Measurements from ENCODE around the gene CYP46A1. TPM values are rescaled to one million over a fixed set of nuclear protein-coding genes. Genes with fewer than 3 reads are reported as not detected.

Gene CYP46A1
- total RNA-seq, 1 donor from 2014 or later = 2.9 TPM

DNA sequence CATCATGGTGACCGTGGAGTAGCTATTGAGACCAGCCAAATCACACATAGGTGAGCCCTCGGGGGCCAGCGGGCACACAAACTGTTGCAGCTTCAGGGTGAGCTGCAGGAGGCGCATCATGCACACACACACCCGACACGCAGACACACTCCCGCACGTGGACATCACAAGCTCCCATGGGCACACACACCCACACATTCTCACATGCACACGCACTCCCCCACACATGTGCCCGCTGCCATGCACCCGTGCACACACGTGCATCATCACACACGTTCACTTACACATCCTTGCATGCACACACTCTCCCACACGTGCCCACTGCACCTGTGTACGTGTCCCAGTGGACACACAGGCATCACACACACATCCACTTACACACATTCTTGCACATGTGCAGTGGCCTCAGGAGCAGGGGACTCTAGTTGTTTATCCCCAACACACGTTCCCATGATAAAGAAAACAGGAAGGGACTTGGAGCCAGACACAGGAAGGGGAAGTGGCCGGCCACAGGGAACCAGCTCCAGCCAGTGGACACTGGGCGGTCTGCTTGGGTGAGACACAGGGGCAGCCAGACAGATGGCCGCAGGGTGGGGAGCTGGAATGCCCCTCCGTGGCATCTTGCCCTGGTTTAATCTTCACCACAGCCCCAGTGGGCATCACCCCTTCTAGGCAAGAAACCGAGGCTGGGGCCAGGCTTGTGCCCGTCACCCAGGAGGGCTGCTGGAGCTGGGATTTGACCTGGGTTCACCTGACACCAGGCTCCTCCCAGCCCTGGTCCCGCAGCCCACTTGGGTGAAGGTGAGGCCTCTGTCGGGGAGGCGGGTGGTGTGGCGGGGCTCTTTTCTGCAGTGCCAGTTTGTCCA, 49.7 kb downstream of the CYP46A1 start:
- TF ChIP-seq, protein P1, sequence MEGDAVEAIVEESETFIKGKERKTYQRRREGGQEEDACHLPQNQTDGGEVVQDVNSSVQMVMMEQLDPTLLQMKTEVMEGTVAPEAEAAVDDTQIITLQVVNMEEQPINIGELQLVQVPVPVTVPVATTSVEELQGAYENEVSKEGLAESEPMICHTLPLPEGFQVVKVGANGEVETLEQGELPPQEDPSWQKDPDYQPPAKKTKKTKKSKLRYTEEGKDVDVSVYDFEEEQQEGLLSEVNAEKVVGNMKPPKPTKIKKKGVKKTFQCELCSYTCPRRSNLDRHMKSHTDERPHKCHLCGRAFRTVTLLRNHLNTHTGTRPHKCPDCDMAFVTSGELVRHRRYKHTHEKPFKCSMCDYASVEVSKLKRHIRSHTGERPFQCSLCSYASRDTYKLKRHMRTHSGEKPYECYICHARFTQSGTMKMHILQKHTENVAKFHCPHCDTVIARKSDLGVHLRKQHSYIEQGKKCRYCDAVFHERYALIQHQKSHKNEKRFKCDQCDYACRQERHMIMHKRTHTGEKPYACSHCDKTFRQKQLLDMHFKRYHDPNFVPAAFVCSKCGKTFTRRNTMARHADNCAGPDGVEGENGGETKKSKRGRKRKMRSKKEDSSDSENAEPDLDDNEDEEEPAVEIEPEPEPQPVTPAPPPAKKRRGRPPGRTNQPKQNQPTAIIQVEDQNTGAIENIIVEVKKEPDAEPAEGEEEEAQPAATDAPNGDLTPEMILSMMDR (IDR thresholded peaks at IDR 0.05; ENCODE audit: unreplicated experiment) = no peak
- H3K36me3 Mint-ChIP-seq (ENCODE audit: insufficient read depth) = no peaks in the 10 kb centered on the region
- H3K27ac Mint-ChIP-seq = no peak overlapping the region

DNA sequence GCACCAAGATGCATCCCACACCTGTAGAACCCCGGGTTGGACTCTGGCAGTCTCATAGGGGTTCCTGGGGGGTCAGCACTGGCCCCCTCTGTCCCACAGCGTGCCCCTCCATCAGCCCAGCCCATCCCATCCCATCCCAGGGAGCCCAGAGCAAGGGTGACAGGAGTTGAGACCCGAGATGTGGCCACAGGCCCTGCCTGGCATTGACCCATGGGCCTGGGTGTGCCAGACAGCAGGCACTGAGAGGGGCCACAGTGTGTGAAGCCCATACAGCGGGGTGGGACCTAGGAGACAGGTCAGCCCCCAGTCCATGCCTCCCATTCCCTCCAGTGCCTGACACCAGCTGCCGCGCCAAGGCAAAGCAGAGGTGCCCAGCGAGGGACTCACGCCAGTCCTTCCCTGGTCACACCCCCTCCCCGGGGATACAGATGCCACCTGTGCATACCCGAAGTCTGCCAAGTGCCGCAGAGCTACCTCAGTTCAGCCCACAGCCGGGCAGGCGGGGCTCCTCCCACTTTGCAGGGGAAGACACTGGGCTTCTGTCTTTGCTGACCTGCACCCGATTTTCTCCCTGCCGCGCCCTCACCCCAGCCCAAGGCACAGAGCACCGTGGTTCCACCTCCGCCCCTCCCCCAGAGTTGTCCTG, 50.4 kb downstream of the CYP46A1 start:
- Mint-ChIP-seq H3K4me3 (ENCODE audit: low read depth) (no peak overlapping the region), H3K27me3 (peaks cover 13% of the 10 kb centered on the region), H3K27ac (no peak overlapping the region), H3K36me3 (ENCODE audit: insufficient read depth) (no peaks in the 10 kb centered on the region), H3K9me3 (ENCODE audit: low read depth) (no peaks in the 10 kb centered on the region), H3K4me1 (ENCODE audit: low read depth) (peaks cover 12% of the 10 kb centered on the region)
- TF ChIP-seq, protein P1 (IDR thresholded peaks at IDR 0.05; ENCODE audit: unreplicated experiment) = no peak
- no peak for DNase-seq (ENCODE audit: low spot score, unreplicated experiment)

More for the DNA sequence above, 49.7 kb downstream of the CYP46A1 start:
- H3K4me1 Mint-ChIP-seq (ENCODE audit: low read depth) = peaks cover 12% of the 10 kb centered on the region
- H3K27me3 Mint-ChIP-seq = peaks cover 11% of the 10 kb centered on the region
- H3K9me3 Mint-ChIP-seq (ENCODE audit: low read depth) = no peaks in the 10 kb centered on the region
- DNase-seq (ENCODE audit: low spot score, unreplicated experiment) = no peak
- no peak overlapping the region for H3K4me3 Mint-ChIP-seq (ENCODE audit: low read depth)

DNA sequence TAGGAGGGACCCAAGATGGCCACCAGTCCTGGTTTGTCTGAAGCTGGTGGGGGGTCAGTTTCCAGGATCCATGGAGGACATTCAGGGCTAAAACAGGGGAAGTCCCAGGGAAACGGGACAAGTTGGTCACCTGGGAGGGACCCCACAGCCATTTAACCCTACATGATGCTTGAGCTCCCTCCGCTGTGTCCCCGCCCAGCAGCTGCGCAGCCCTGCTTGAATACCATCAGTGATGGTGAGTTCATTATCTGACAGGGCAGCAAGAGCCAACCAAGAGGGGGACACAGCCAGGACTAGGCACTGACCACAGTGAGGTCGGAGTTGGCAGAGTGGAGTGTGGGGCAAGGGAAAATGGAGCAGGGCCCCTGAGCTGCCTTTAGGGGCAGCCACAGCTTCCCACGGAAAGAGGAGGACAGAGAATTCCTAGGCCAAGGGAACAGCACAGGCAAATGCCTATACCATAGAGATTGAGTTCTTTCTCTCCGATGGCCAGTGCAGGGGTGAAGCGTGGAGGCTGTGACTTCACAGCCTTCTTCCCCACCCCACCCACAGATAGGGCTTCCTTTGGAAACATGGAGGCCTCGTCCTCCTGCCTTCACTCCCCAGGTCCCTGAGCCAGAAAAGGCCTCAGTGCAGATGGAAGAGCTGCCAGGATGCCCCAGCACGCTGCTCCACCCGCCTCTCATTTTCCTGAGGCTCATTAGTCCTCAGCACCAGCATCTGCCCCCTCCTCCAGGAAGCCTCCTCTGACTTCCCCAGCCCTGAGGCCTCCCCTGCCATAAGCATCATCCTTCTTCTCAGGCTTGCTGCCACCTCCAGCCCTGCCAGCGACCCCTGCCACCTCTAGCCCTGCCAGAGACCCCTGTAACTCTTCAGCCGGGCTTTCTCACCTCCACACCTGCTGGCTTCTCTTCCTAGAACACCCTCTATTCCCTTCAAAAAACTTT, 51.4 kb downstream of the CYP46A1 start:
- DNase-seq (ENCODE audit: low spot score, unreplicated experiment) = no peak
- Mint-ChIP-seq H3K27me3 (peaks cover 17% of the 10 kb centered on the region), H3K9me3 (ENCODE audit: low read depth) (no peaks in the 10 kb centered on the region), H3K4me3 (ENCODE audit: low read depth) (no peak overlapping the region), H3K36me3 (ENCODE audit: insufficient read depth) (no peaks in the 10 kb centered on the region), H3K4me1 (ENCODE audit: low read depth) (peaks cover 12% of the 10 kb centered on the region), H3K27ac (peak overlapping the region; percentile 73)
- TF ChIP-seq, protein P1 (IDR thresholded peaks at IDR 0.05; ENCODE audit: unreplicated experiment) = no peak

DNA sequence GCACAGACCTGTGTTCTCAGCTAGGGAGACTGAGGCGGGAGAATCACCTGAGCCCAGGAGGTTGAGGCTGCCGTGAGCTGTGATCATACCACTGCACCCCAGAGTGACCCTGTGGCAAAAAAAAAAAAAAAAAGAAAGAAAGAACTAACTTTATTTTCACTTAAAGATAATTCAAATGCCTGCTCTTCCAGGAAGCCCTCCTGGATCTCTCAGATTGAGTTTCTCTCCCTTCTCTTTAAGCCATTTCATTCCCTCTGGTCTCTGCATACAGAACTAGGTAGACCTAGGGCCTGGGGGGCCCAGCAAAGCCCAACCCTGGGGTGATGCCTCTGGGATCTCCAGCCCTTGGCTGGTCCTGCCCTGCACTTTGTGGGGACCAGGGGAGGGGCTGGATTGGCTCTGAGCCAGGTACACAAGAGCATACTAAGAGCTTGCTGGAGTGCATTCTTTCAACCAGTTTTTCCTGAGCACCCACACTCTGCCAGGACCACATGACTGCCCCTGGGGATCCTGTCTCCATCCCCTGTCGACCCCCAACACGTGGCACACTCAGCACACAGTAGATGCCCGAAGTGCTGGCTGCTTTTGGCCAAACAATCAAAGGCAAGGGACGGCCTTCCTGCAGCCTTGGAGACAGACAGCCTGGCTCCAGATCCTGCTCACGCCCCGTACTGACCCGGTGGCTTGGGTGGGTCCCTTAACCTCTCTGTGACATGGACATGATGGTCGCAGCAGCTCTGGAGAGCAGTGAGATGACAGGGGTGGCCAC, 52.7 kb downstream of the CYP46A1 start:
- peak overlapping the region; percentile 77 for H3K27ac Mint-ChIP-seq
- no peak overlapping the region for H3K4me3 Mint-ChIP-seq (ENCODE audit: low read depth)
- no peaks in the 10 kb centered on the region for H3K36me3 Mint-ChIP-seq (ENCODE audit: insufficient read depth)
- peaks cover 27% of the 10 kb centered on the region for H3K27me3 Mint-ChIP-seq
- peaks cover 11% of the 10 kb centered on the region for H3K4me1 Mint-ChIP-seq (ENCODE audit: low read depth)
- DNase-seq (ENCODE audit: low spot score, unreplicated experiment) = no peak
- H3K9me3 Mint-ChIP-seq (ENCODE audit: low read depth) = no peaks in the 10 kb centered on the region
- TF ChIP-seq, protein P1 (IDR thresholded peaks at IDR 0.05; ENCODE audit: unreplicated experiment) = no peak
